ENCODE data around the gene LCE7A.

The LCE7A gene

DNA sequence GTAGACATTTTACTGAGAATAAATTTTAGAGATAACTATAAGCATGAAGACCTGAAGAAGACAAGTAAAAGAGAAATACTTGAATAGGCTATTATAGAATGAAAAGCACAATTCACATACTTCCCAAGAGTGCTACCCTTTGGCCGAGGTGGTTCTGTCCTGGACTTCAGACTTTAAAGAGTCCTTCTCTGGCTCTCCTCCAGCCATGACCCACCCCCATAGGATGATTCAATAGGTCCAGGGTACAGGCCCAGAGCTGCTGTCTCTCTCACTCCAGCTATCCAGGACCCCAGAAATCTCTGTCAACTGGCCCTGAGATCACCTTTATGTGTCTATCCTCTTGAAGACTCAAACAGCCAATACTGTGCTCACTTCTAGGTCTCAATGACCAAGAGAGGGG, 17.0 kb downstream of the LCE7A start:
- TF ChIP-seq FOXP2 (optimal IDR thresholded peaks at IDR 0.05; ENCODE audit: borderline replicate concordance, extremely low read depth, extremely low read length, insufficient read depth) (no peak), TAF1 (IDR thresholded peaks at IDR 0.05; ENCODE audit: borderline replicate concordance, insufficient read depth, low read length) (no peak), POLR2AphosphoS5 (IDR thresholded peaks at IDR 0.05; ENCODE audit: low read depth, low read length) (no peak), SIN3A (IDR thresholded peaks at IDR 0.05; ENCODE audit: borderline replicate concordance, insufficient read depth, low read length) (no peak), REST (IDR thresholded peaks at IDR 0.05; ENCODE audit: insufficient read depth in 1 of 2, low read depth in 2 of 2, low read length in 2 of 2) (no peak)

- TF ChIP-seq POLR2AphosphoS5 (IDR thresholded peaks at IDR 0.05; ENCODE audit: low read depth, low read length) (no peak), FOXP2 (optimal IDR thresholded peaks at IDR 0.05; ENCODE audit: borderline replicate concordance, extremely low read depth, extremely low read length, insufficient read depth) (no peak), REST (IDR thresholded peaks at IDR 0.05; ENCODE audit: insufficient read depth in 1 of 2, low read depth in 2 of 2, low read length in 2 of 2) (no peak), SIN3A (IDR thresholded peaks at IDR 0.05; ENCODE audit: borderline replicate concordance, insufficient read depth, low read length) (no peak), TAF1 (IDR thresholded peaks at IDR 0.05; ENCODE audit: borderline replicate concordance, insufficient read depth, low read length) (no peak)
Observed at GRCh38 chr1:152878042-152878441, 18.2 kb downstream of the LCE7A start, which contains the start of gene SMCP. TSS of gene SMCP (plus strand) at chr1:152878322. CDS start at chr1:152884423, 6,101 bp downstream.

GRCh38 chr1:152879559-152880198, 19.9 kb downstream of the LCE7A start:
- TF ChIP-seq TAF1 (IDR thresholded peaks at IDR 0.05; ENCODE audit: borderline replicate concordance, insufficient read depth, low read length) (no peak), POLR2AphosphoS5 (IDR thresholded peaks at IDR 0.05; ENCODE audit: low read depth, low read length) (no peak), REST (IDR thresholded peaks at IDR 0.05; ENCODE audit: insufficient read depth in 1 of 2, low read depth in 2 of 2, low read length in 2 of 2) (no peak), FOXP2 (optimal IDR thresholded peaks at IDR 0.05; ENCODE audit: borderline replicate concordance, extremely low read depth, extremely low read length, insufficient read depth) (no peak), SIN3A (IDR thresholded peaks at IDR 0.05; ENCODE audit: borderline replicate concordance, insufficient read depth, low read length) (no peak)

GRCh38 chr1:152880316-152880715, 20.5 kb downstream of the LCE7A start:
- no peak for TF ChIP-seq REST (IDR thresholded peaks at IDR 0.05; ENCODE audit: insufficient read depth in 1 of 2, low read depth in 2 of 2, low read length in 2 of 2)
- TF ChIP-seq FOXP2 (optimal IDR thresholded peaks at IDR 0.05; ENCODE audit: borderline replicate concordance, extremely low read depth, extremely low read length, insufficient read depth), result no peak
- no peak for TF ChIP-seq TAF1 (IDR thresholded peaks at IDR 0.05; ENCODE audit: borderline replicate concordance, insufficient read depth, low read length)
- no peak for TF ChIP-seq SIN3A (IDR thresholded peaks at IDR 0.05; ENCODE audit: borderline replicate concordance, insufficient read depth, low read length)
- TF ChIP-seq POLR2AphosphoS5 (IDR thresholded peaks at IDR 0.05; ENCODE audit: low read depth, low read length), result no peak
